ENCODE measurements around the gene DNMT3A.

DNMT3A gene

DNA sequence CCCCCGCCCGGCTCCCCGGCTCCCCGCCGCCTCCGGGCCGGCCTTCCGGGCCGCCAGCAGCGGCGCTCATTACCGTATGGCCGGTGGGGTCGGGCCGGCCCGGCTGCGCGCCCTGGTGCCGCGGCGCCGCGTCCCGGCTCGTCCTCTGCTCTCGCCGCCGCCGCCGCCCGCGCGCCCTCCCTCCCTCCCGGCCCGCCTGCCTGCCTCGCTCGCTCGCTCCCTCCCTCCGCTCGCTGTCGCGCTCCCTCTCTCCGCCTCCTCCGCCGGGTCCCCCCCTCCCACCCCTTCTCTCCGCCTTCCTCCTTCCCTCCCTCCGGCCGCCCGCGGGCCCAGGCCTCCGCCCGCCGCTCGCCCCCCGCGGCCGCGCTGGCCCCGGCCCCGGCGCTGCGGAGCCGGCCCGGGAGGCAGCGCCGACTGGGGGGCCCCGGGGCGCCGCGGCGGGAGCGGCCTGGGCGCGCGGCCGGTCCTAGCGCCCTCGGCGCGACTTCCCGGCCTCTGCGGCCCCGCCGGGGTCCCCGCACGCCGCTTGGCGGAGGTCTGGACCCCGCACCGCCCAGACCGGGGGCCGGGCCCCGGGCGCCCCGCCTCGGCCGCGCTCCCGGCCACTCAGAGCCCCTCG, at the start of gene DNMT3A:
DNMT3A (minus strand) TSS at position 173 of the 619 bp plus-strand sequence. CDS start 27,941 bp downstream, outside the sequence.
- DNase-seq, result no peak

DNA sequence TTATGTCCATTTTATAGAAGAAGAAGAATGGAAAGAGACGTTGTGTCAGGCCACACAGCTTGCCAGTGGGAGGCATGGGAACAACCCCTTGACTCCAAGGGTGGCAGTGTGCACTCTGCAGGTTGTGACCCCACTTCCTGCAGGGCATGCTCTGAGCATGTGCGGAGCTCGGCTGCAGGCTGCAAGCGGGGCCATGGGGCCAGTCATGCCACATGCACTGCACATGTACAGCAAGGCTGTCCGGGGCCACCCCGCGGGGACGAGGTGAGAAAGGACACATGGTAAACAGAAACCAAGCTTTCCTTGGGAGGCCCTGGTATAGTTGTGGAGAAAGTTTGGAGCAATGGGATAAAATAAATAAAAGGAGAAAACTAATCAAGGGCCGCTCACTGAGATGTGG, 47.4 kb upstream of the DNMT3A start:
- no peak for DNase-seq

DNA sequence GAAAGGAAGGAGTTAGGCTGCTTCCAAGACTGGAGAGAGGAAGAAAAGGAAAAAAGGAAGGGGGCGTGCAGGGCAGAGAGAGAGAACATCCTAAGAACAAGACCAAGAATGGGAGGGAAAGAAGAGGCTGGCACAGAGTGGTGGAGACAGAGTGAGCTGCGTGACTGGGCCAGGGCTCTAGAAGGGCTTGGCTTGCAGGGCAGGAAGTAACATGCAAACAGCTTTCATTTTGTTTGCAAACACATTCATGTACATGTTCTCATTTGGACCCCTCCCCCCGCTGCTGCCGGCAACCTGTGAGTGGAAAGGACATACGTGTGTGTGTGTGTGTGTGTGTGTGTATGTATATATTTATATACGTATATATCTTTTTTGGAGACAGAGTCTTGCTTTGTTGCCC, 46.8 kb upstream of the DNMT3A start:
- DNase-seq, result no peak

DNA sequence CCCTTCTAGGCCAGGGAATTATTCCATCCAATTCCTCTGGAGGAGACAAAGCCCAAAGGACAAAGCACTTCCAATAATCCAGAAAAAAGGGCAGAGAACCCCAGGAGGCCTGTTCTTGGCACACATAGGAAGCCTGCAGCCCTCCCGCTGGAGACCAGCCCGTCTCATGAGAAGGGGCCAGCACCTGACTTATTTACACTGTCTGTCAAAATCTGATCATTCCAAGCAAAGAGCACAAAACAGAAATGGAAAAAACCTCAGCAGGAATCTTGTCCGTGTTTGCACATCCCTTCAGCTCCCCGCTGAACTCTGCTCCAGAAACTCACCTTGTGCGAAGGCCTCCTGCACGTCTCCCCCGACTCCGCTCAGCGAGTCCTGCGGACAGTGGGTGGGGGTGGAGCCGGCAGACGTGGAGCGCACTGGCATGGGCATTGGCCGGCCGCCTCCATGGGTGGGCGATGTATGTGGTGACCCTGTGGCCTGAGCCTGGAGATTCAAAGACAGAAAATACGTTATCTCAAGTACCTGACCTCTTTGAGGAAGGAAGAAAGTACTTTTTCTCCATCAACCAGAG, 46.2 kb upstream of the DNMT3A start:
- DNase-seq, result no peak

DNA sequence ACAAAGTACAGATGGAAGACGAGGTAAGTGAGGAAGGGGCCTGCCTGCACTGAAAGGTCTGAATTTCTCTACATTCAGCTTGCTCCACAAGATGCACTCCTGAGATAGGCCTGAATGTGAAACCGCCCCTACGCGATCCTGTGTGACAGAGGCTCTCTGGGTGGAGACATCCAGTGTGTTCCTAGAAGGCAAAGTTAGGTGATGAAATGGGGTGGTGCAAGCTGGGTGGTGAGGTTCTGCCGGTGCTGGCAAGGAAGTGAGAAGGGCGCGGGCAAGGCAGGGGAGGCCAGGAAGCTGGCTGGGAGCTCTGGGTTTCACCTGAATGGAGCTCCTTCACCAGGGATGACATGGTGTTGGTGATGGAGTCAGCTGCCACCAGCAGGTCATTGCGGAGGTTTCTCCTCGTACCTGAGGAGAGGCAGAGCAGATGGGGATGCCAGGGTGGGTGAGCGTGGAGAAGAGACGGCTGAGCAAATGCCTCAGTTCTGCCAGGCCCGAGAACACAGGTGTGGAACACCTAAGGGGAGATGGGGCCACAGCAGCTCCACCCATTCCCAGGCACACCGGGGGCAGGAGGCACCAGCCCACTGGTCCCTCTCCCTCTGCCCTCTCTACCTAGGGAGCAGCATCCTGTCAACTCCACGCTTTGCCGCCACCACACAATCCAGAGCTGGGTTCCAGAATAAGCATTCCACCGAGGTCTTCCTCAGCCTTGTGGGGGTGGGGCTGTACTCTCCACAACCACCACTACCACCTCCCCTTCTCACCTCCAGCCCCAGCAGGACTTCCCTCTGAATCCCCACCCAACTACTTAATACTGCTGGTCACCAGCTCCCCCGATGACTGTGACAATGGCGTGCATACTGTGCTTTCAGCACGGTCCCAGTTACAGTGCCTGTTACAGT, 45.5 kb upstream of the DNMT3A start:
- DNase-seq, result no peak

DNA sequence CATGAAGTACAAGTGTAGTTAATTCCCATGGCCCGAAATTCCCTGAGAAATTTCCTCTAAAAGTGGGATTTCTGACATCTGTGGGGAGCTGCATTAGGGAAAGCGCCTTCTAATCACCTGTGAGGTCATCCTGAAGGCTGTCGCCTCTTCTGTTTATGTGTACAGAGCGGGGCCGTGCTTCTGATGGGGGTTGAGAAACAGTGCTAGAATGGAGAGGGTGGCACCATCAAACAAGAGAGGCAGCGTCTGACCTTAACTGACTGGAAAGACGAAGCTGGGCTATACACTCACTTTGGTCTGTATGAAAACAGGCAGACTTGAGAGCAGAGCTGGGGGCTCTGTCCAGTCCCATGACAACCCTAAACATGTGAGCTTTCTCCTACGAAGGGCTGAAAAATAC, 44.2 kb upstream of the DNMT3A start:
- DNase-seq, result no peak

DNA sequence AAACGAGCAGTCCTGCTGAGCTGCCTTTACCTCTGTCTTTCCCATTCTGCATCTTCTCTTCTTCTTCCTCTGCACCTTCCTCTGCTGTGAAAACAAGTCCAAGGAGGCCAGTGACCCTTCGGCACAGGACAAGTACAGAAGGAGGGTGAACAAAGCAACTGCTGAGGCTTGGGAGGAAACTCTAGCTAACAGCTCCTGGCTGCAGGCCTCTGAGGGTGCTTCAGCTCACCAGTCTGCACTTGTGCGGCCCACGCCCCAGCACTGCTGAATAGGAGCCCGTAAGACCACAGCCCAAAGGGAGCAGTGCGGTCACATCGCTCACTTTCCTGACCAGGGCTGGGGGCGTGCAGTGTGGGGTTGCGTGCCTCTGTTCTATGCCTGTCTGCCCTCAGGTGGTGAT, 42.1 kb upstream of the DNMT3A start:
- no peak for DNase-seq

DNA sequence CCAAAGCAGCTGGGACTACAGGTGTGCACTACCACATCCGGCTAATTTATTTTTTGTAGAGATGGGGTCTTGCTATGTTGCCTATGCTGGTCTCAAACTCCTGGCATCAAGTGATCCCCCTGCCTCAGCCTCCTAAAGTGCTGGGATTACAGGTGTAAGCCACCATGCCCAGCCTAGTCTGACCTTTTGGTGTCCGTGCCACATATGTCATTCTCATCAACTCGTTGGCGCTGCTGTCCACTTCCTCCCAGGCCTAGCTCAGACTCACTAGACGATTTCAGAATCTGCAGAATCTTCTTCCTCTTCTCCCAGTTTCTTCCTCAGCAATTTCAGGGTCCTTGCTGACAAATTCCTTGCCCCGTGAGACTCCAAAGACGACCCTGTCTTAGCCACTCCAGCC, 39.8 kb upstream of the DNMT3A start:
- DNase-seq, result no peak

DNA sequence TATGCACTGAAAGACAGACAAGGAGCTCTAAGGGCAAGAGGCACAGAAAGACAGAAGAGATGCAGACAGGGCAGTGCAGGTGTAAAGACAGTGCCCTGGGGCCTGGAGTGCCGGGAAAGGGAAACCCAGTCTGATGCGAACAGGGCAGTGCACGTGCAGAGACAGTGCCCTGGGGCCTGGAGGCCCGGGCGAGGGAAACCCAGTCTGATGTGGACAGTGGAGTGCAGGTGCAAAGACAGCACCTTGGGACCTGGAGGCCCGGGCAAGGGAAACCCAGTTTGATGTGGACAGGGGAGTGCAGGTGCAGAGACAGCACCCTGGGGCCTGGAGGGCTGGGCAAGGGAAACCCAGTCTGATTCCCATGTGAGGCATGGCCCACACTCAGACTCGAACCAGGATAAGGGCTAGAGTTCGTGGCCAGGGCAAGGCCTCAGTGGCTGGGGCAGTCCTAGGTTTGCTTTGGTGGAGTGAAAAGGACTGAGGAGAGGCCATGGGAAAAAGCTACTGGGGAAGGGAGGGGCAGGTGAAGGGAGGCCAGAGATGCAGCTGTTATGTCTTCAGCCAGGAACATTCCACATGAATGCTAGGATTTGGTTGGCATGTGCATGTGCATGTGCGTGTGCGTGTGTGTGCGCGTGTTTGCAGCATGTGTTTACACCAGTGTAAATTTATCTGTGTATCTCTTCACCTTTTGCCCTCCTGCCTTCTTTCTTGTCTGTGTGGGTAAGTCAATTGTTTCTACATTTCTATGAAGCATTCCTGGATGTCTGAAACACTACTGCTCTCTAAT, 39.1 kb upstream of the DNMT3A start:
- DNase-seq, result no peak

DNA sequence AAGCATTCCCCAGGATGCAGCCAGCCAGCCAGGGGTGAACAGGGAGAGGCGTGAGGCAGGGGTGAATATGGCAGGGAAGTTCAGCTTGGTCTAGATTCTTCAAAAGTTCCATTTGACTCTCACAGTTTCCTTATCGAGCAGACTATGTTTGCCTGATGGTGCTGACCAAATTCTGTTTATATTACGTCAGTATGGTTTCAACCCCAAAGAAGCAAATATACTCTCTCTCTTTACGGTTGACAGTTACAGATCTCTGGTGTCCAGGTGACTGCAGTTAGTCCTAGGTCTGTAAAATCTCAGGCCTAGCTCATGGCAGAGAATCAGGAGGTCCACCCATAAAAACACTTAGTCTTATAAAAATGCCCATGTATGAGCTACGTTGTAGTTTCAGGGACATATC, 38.3 kb upstream of the DNMT3A start:
- DNase-seq, result no peak

DNA sequence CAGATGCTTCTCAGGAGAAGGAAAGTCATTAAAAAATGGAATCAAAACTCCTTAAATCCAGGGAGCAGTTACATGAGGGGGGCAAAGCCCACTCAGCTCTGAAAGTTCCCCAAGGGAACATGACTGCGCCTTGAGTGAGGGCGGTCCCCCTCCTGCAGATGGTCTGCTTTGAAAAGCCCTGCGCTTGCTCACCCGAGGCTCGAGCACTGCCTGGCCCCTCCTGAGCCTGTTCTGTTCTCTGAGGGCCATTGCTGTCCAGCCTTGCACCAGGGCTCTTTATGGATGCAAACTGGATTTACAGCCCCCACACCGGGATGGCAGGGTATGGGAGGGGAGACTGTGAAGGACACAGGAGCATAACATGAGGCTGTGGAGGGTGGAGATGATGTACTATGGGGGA, 37.8 kb upstream of the DNMT3A start:
- DNase-seq, result no peak

DNA sequence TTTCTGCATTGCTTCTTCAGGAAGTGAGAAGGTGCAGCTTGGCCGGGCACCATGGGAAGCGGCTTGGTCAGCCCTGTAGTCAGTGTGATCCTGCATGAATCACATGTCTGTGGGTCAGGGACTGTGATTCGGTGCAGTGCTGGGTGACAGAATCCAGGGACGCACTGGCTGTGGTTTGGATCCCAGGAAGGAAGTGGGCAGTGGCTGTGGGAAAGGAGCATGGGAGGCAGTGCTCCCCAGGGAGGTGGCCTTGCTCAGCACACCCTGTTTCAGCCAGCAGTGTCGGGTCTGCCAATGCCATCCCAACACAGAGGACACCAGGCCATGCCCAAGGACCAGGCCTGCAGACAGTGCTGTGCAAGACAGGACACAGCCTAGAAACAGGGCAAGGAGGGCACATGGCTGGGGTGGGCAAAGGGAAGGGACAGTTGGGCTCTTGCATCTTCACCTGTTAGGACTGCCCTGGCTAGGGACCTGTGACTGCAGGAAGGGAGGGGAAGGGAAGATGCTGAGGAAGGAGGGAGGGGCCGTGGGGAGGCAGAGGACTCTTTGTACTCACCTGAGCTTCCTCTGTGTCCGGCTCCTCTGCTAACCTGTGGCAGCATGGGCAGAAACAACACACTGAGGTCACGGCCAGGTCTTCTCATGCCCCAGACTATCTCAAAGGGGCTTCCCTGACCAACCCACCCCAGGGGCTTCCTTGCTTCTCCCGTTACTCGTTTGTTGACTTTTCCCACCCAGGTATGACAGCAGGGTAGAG, 37.2 kb upstream of the DNMT3A start:
- DNase-seq, result no peak

DNA sequence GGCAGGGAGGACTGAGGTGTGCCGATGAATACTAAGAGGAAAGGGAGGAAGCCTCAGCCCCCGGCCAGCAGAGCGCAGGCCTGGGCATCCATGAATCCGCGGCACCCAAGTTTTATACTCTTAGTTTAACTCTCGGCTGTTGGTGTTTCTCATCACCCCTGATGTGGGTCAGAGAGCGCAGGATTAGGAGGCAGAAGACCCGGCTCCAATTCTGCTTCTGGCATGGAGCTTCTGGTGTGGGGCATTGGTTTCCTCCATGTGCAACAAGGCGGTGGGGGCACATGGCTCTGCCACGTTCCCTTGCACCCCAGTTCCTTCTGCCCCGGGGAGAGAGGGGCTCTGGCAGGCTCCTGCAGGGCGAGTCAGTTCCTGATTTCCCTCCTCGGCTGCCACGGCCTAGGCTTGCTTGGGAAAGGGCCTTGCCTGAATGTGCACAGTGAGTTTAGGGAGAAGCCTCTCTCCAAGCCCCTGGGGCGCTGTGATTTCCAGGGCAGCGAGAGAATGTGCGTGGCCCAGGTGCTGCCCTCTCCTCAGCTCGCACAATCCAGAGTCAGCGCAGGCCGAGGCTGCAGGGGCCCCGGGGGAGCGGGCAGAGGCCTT, 36.2 kb upstream of the DNMT3A start:
- no peak for DNase-seq

DNA sequence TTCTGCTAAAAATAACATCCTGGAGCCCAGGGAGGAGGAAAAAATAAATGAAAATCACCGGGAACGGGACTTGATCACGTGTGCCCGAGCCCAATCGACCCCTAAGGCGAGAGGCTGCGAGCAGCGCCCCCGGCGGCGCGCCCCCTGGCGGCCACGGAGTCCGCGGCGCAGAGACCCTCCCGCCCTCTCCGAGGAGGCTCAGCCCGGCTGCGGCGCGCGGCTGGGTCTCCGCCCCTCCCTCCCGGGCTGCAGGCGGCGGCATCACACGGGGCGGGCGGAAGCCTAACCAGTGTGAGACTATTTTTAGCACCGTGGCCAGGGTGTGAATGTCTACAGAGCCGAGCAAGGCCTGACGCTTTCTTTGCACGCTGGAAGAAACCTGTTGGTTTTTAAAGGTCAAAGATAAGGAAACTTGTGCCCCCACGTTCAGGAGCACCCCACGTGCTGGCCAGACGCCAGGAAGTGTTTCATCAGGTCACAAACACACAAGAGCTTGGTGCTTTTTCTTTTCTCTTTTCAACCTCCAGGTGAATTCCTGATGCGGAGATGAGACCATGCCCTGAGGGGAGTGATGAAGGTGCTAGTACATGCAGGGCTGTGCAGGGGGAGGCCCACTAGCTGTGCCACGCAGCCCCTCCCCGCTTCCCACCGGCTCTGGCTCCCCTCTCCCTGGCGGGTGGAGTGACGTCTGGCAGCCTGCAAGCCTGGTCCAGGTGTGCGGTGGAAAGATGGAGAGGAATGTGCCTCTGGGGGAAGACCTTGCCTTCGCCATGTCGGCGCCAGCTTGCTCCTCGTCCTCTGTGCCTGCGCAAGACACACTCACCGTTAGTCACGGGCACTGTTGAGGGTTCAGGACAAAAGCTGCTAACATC, 35.3 kb upstream of the DNMT3A start:
- DNase-seq, result peak; percentile 24

DNA sequence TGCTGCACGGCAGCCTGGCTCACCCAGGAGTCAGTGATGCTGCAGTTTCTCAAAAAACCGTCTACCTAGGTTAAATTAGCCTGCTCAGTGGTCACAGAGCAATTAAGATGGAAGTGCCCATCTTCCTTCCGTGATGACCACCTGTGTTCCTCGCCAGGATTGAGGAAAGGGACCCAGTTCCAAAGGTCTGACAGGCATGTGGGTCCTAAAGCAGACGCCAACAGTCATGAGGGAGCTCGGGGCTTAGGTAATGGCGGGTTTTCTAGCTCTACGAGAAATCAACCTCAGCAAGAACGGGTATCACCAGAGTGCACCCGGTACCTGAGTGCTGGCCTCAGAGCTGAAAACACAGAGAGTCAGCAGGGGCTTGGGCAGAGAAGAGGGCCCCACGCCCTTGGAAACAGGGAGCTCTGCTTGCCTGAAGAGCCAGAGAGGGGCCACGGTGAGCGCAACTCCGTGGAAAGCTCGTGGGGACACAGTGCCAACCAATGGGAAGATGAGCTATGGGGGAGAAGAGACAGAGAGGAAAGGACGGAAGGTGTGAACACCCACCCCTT, 34.3 kb upstream of the DNMT3A start:
- DNase-seq, result no peak

DNA sequence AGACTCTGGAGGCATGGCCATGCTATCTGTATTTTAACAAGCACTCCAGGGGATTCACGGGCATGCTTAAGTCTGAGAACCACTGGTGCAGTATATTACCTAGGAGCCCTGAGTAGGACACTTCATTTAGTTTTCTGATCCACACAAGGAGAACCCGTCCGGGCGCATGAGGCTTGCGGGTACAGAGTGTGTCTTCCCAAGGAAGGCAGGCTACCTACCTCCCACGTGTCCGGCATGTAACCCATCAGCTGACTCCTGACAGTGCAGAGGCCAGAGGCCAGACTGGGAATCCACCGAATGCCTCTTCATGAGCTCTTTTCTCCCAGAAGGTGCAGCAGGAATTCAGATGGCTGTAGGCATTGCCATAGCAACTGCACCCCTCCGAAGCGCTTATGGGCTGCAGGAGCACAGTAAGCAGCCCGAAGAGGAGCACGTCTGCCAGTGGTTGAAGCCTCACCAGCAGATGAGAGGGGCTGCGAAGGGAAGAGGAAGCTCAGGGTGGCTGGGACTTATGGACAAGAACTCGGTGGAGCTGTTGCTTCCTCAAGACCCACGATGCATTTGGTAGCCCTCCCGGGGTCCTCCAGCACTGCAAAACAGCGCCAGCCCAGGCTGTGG, 33.8 kb upstream of the DNMT3A start:
- no peak for DNase-seq

DNA sequence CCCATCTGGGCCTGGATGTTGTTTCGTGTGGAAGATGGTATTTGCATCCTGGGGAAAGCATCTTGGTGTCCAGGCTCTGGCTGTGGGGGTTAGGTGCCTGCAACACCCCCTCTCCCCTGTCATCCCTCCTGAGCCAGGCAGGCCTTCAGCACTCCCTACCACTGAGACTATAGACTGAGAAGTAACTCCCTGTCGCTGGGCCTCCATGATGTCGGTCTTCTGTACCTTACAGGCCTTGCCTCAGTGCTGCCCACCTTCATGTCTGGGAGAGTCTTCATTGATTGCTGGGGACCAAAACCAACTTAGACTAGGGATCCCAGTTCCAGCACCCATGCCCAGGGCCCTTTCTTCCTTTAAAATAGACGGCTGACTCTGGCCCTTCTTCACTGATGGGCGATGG, 33.1 kb upstream of the DNMT3A start:
- no peak for DNase-seq

DNA sequence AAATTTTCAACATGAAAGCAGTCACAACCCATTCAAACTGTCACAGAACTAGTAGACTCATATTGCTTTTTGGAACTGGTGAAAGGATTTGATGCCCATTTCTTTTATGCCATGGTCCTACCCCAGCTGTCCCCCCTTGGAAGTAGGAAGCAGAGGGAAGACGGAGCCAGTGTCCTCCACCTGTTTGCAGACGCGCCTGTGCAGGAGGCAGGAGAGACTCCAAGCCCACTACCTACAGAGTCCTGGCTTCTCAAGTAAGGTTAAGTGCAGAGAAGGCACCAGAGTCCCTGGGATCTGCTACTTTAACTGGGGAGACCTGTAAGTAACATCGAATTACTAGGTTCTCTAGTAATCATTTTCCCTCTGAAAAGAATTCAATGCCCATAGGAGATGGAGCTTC, 32.7 kb upstream of the DNMT3A start:
- DNase-seq, result no peak

DNA sequence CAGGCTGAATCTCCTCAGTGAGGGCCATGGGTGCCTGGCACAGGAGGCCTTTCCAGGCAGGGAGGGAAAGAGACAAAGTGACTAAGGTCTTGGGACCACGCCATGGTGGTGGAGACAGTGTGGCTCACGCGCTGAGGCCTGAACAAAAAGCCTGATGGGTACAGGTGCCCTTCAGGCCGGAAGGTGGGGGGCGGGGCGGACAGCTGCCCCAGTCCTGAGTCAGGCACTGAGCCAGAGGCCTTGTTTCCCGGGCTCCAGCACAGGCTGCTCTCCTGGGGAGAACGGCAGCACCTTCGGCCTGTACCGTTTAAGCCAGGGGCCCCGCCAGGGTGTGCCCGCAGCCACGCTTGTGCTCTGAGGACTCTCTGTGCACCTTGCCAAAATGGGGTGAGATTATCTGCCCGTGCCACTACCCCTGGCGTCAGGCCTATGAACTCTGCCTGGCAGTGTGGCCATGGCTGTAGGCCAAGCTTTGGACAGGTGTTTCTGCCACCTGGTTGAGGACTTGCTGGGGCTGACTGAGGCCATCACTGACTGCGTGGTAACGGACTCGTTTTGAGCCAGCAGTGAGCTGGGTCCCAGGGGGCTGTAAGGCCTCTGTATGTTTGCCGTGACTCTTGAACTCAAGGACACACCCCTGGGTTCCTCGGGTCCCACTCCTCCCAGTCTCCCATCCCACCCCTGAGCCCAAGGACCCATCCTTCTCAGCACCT, 31.7 kb upstream of the DNMT3A start:
- DNase-seq, result no peak

All from SIG-M5 (cell line).